Loucy (cell line): ENCODE data around the gene CAMTA1.

Experiments used
- H2AFZ ChIP-seq: fragments of 200-600 bp; sonication (generic); 2 replicates; pipeline ENCODE4 v1.6.0; 2016; ENCODE audit warnings: antibody characterized with exemption, mild to moderate bottlenecking, low read length, moderate library complexity
- H3F3A ChIP-seq: fragments of 200-600 bp; 2 replicates; pipeline ENCODE4 v1.6.0; 2016; ENCODE audit warnings: antibody characterized with exemption, low read depth, mild to moderate bottlenecking
- H3K27me3 ChIP-seq: fragments of 200-600 bp; sonication (generic); 2 replicates; pipeline ENCODE4 v1.6.1; 2014; ENCODE audit warnings: low read length, mild to moderate bottlenecking; ENCODE audit not compliant: insufficient read depth, poor library complexity, severe bottlenecking
- H3K36me3 ChIP-seq: fragments of 200-600 bp; sonication (generic); 2 replicates; pipeline ENCODE4 v1.6.1; 2016; ENCODE audit warnings: low read length; ENCODE audit not compliant: insufficient read depth
- H3K4me1 ChIP-seq: fragments of 200-600 bp; sonication (generic); 2 replicates; pipeline ENCODE4 v1.5.1; 2014; ENCODE audit warnings: low read length, mild to moderate bottlenecking; ENCODE audit not compliant: insufficient read depth, poor library complexity, severe bottlenecking
- H3K4me2 ChIP-seq: fragments of 200-600 bp; sonication (generic); 2 replicates; pipeline ENCODE4 v1.6.0; 2014; ENCODE audit warnings: antibody characterized with exemption, low read length, low read depth, mild to moderate bottlenecking; ENCODE audit not compliant: poor library complexity, severe bottlenecking
- H3K4me3 ChIP-seq: fragments of 200-600 bp; sonication (generic); 2 replicates; pipeline ENCODE4 v1.5.1; 2014; ENCODE audit warnings: low read length, mild to moderate bottlenecking, mixed read lengths; ENCODE audit not compliant: poor library complexity, severe bottlenecking
- H3K79me2 ChIP-seq: fragments of 200-600 bp; sonication (generic); 2 replicates; pipeline ENCODE4 v1.6.1; 2014; ENCODE audit warnings: low read length; ENCODE audit not compliant: insufficient read depth
- H3K9ac ChIP-seq: fragments of 200-600 bp; sonication (generic); 2 replicates; pipeline ENCODE4 v1.6.0; 2014; ENCODE audit warnings: mild to moderate bottlenecking, low read depth, low read length, moderate library complexity; ENCODE audit not compliant: poor library complexity, severe bottlenecking
- H3K9me2 ChIP-seq: fragments of 200-600 bp; sonication (generic); replicated peaks from 2 replicates; pipeline ENCODE4 v1.6.1; 2016; ENCODE audit warnings: low read depth, low read length, mixed read lengths
- H3K9me3 ChIP-seq: fragments of 200-600 bp; sonication (generic); 2 replicates; pipeline ENCODE4 v1.6.1; 2014; ENCODE audit warnings: mild to moderate bottlenecking, antibody characterized with exemption, low read length, low read depth; ENCODE audit not compliant: insufficient read depth
- H4K20me1 ChIP-seq: fragments of 200-600 bp; sonication (generic); 2 replicates; pipeline ENCODE4 v1.6.0; 2014; ENCODE audit warnings: antibody characterized with exemption, low read length, mild to moderate bottlenecking; ENCODE audit not compliant: insufficient read depth, poor library complexity, severe bottlenecking
- EZH2phosphoT487 ChIP-seq: fragments of 200-600 bp; IDR thresholded peaks from 2 replicates; pipeline ENCODE4 v1.6.1; 2018; ENCODE audit warnings: antibody characterized with exemption, mild to moderate bottlenecking, moderate library complexity, borderline replicate concordance
- TF ChIP-seq, protein P1 (sequence below): fragments of 200-600 bp; sonication (generic); conservative IDR thresholded peaks from 2 replicates; pipeline ENCODE4 v1.5.1; 2014; ENCODE audit warnings: mild to moderate bottlenecking, antibody characterized with exemption, low read length

CAMTA1 gene

DNA sequence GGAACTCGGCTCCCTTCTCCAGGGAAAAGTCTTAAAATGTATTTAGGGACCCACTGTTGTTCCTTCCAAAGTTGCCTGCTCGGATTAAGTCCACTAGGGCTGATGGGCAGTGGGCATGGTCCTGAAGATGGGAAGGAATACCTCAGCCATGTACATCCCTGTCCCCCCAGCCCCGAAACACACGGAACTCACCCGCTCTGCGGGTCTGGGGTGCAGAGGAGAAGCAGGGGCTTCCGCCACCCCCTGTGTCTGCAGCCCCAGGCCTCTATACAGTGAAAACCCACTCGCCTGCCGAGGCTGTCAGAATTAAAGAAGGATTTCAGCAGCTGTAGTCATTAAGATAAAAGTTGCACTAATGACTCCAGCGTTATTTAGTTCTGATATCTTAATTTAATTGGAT lies 773.2 kb downstream of the CAMTA1 start:
- no peaks in the 10 kb centered on the region for H3K79me2 ChIP-seq
- H3K4me1 ChIP-seq = no peaks in the 10 kb centered on the region
- no peaks in the 10 kb centered on the region for H3F3A ChIP-seq
- H2AFZ ChIP-seq = no peak overlapping the region
- no peaks in the 10 kb centered on the region for H4K20me1 ChIP-seq
- no peak overlapping the region for H3K4me3 ChIP-seq
- H3K9me2 ChIP-seq = no peaks in the 10 kb centered on the region
- no peaks in the 10 kb centered on the region for H3K27me3 ChIP-seq
- no peaks in the 10 kb centered on the region; the same call in 1 of the 2 replicates for H3K9me3 ChIP-seq
- H3K9ac ChIP-seq = no peak overlapping the region
- TF ChIP-seq, protein P1, sequence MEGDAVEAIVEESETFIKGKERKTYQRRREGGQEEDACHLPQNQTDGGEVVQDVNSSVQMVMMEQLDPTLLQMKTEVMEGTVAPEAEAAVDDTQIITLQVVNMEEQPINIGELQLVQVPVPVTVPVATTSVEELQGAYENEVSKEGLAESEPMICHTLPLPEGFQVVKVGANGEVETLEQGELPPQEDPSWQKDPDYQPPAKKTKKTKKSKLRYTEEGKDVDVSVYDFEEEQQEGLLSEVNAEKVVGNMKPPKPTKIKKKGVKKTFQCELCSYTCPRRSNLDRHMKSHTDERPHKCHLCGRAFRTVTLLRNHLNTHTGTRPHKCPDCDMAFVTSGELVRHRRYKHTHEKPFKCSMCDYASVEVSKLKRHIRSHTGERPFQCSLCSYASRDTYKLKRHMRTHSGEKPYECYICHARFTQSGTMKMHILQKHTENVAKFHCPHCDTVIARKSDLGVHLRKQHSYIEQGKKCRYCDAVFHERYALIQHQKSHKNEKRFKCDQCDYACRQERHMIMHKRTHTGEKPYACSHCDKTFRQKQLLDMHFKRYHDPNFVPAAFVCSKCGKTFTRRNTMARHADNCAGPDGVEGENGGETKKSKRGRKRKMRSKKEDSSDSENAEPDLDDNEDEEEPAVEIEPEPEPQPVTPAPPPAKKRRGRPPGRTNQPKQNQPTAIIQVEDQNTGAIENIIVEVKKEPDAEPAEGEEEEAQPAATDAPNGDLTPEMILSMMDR = no peak
- TF ChIP-seq EZH2phosphoT487 = no peak
- no peak overlapping the region for H3K4me2 ChIP-seq
- H3K36me3 ChIP-seq = no peaks in the 10 kb centered on the region

DNA sequence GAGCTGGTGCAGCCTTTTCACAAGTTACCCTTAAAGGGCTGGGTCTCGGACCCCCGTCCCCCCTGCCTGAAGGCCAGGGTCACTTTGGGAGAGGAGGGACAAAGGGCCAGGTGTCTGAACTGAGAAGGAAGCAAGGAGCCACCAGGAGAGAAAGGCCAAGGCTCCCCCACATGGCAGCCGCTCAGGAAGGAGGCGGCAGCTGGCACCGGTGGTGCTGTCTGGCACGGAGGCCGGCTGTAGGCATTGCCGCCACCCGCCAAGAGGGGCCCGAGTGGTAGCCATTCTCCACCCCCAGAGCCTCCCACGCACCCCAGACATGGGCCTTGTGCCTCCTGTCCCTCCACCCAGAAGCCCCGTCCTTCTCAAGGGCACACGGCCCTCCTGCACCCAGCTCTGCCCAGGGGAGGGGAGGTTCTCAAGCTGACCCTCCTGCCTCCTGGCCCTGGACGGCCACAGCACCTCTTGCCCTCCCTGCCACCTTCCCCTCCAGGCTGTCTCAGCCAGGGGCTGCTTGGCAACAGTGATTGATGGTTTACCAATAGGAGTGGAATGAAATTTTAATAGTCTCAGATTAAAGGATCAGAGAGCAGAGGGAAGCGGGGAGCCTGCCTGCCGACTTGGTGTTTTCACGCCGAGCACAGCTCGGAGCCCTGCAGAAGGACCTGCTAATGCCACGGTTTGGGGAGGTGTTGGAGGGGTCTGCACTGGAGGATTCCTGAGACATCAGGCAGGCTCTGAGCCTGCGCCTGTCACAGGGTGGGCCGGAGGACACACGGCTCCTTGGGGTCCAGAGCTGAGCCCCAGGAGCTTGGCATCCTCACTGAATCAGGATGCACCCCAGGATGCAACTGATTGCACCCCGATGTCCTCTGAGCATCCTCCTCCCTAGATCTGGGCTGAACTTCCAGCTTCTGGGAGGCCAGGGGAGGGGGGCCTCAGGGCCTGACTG lies 773.9 kb downstream of the CAMTA1 start:
- Histone ChIP-seq H3F3A (no peaks in the 10 kb centered on the region), H3K4me1 (no peaks in the 10 kb centered on the region), H3K9me2 (no peaks in the 10 kb centered on the region), H3K4me2 (no peak overlapping the region), H3K27me3 (no peaks in the 10 kb centered on the region), H3K79me2 (no peaks in the 10 kb centered on the region), H3K9me3 (no peaks in the 10 kb centered on the region; the same call in 1 of the 2 replicates), H4K20me1 (no peaks in the 10 kb centered on the region), H3K9ac (no peak overlapping the region), H3K36me3 (no peaks in the 10 kb centered on the region), H2AFZ (no peak overlapping the region), H3K4me3 (no peak overlapping the region)
- no peak for TF ChIP-seq EZH2phosphoT487
- TF ChIP-seq, protein P1 = no peak

DNA sequence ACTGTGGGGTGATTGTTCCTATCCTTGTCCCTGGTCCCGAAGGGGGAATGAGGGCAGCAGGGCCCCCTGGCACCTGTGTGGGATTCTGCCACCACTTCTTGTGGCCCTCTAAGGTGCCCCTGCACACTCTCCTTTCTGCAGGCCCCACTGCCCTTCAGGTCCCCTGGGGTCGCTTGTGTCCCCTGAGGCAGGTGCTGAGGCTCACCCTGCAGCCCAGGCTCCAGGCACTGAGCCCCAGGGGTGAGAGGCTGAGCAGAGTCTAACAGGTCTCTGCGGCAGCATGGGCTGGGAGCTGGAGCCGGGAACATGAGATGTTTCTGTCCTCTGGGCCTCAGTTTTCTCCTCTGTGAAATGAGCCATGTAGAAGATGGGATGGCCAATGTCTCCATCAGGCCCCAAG lies 774.9 kb downstream of the CAMTA1 start:
- Histone ChIP-seq H3K79me2 (no peaks in the 10 kb centered on the region), H3K9me3 (no peaks in the 10 kb centered on the region; the same call in 1 of the 2 replicates), H3K36me3 (no peaks in the 10 kb centered on the region), H3K9me2 (no peaks in the 10 kb centered on the region), H3K4me1 (no peaks in the 10 kb centered on the region), H2AFZ (no peak overlapping the region), H3K27me3 (no peaks in the 10 kb centered on the region), H3F3A (no peaks in the 10 kb centered on the region), H3K4me2 (no peak overlapping the region), H3K4me3 (no peak overlapping the region), H3K9ac (no peak overlapping the region), H4K20me1 (no peaks in the 10 kb centered on the region)
- TF ChIP-seq, protein P1 = no peak
- TF ChIP-seq EZH2phosphoT487 = no peak
